ENCODE results near the gene PHF13. TPM values are rescaled to one million over a fixed set of nuclear protein-coding genes. Genes with fewer than 3 reads are reported as not detected.

Gene PHF13
- total RNA-seq, 4 donors from 2014 or later = 19.8 to 22.8 (median 20.5) TPM

- H3K36me3 ChIP-seq = peaks cover 0 to 7% of the 10 kb centered on the region in 2 donors
- ATAC-seq = peak; percentile 52
- peak overlapping the region; percentile 53 to 99 for H3K4me3 ChIP-seq
- peak overlapping the region; percentile 87 to 100 (median 98) for H3K27ac ChIP-seq
- H3K4me1 ChIP-seq = peaks cover 3 to 70% (median 26%) of the 10 kb centered on the region in 3 donors
- no peaks in the 10 kb centered on the region for H3K27me3 ChIP-seq
- H3K9me3 ChIP-seq = no peaks in the 10 kb centered on the region
- WGBS, 2 donors (ENCODE audit: low coverage in 1 of 2) = 3 to 4% methylated on average over 11 to 14 of the region's 19 CpGs
- TF ChIP-seq EP300 (IDR thresholded peaks at IDR 0.05) (peak; percentile 36), CTCF (IDR thresholded peaks at IDR 0.05) (peak in 3 of 4 experiments; percentile 20 to 42 (median 30)), POLR2AphosphoS5 (IDR thresholded peaks at IDR 0.05) (peak; percentile 86), POLR2A (IDR thresholded peaks at IDR 0.05) (no peak)
Measured at GRCh38 chr1:6603915-6604558, 9.5 kb upstream of the PHF13 start.

- H3K27me3 ChIP-seq = no peaks in the 10 kb centered on the region
- peak overlapping the region; percentile 79 to 89 for H3K4me3 ChIP-seq
- TF ChIP-seq EP300 (IDR thresholded peaks at IDR 0.05) (no peak), POLR2AphosphoS5 (IDR thresholded peaks at IDR 0.05) (peak; percentile 45), CTCF (IDR thresholded peaks at IDR 0.05) (peak in 1 of 4 experiments; percentile 7), POLR2A (IDR thresholded peaks at IDR 0.05) (peak; percentile 80 to 81)
- peaks cover 0 to 69% (median 11%) of the 10 kb centered on the region in 3 donors for H3K4me1 ChIP-seq
- H3K9me3 ChIP-seq = no peaks in the 10 kb centered on the region
- peak; percentile 78 for ATAC-seq
- 0% methylated on average over 9 to 12 of the region's 67 CpGs for WGBS, 2 donors (ENCODE audit: low coverage in 1 of 2)
- H3K27ac ChIP-seq = peak overlapping the region; percentile 90 to 99 (median 97)
- H3K36me3 ChIP-seq = peaks cover 0 to 7% of the 10 kb centered on the region in 2 donors
Measured at GRCh38 chr1:6612641-6613360, 730 bp upstream of the PHF13 start.

GRCh38 chr1:6614019-6614928, 743 bp downstream of the PHF13 start:
- Histone ChIP-seq H3K4me1 (peaks cover 0 to 66% (median 11%) of the 10 kb centered on the region in 3 donors), H3K27me3 (no peaks in the 10 kb centered on the region), H3K27ac (peak overlapping the region; percentile 88 to 99 (median 97)), H3K36me3 (peaks cover 0 to 22% of the 10 kb centered on the region in 2 donors), H3K9me3 (no peaks in the 10 kb centered on the region), H3K4me3 (peak overlapping the region; percentile 83 to 89)
- ATAC-seq = no peak
- no peak for TF ChIP-seq POLR2AphosphoS5 (IDR thresholded peaks at IDR 0.05)
- TF ChIP-seq POLR2A (IDR thresholded peaks at IDR 0.05) = no peak
- TF ChIP-seq CTCF (IDR thresholded peaks at IDR 0.05) = no peak
- TF ChIP-seq EP300 (IDR thresholded peaks at IDR 0.05) = no peak
- WGBS, 2 donors (ENCODE audit: low coverage in 1 of 2) = 0% methylated on average over 3 to 8 of the region's 117 CpGs

GRCh38 chr1:6614929-6615785, 1.6 kb downstream of the PHF13 start:
- Histone ChIP-seq H3K4me3 (peak overlapping the region; percentile 83 to 89), H3K9me3 (no peaks in the 10 kb centered on the region), H3K27me3 (no peaks in the 10 kb centered on the region), H3K4me1 (peaks cover 0 to 57% (median 11%) of the 10 kb centered on the region in 3 donors), H3K36me3 (peaks cover 0 to 31% of the 10 kb centered on the region in 2 donors), H3K27ac (peak overlapping the region; percentile 88 to 99 (median 97))
- TF ChIP-seq EP300 (IDR thresholded peaks at IDR 0.05) = no peak
- TF ChIP-seq POLR2AphosphoS5 (IDR thresholded peaks at IDR 0.05) = no peak
- TF ChIP-seq POLR2A (IDR thresholded peaks at IDR 0.05) = no peak
- TF ChIP-seq CTCF (IDR thresholded peaks at IDR 0.05) = no peak
- WGBS, 2 donors (ENCODE audit: low coverage in 1 of 2) = 0 to 10% methylated on average over 2 of the region's 82 CpGs
- no peak for ATAC-seq

Data from gastroesophageal sphincter (tissue), 4 donors.